ENCODE data around the gene CARD6.

The CARD6 gene

DNA sequence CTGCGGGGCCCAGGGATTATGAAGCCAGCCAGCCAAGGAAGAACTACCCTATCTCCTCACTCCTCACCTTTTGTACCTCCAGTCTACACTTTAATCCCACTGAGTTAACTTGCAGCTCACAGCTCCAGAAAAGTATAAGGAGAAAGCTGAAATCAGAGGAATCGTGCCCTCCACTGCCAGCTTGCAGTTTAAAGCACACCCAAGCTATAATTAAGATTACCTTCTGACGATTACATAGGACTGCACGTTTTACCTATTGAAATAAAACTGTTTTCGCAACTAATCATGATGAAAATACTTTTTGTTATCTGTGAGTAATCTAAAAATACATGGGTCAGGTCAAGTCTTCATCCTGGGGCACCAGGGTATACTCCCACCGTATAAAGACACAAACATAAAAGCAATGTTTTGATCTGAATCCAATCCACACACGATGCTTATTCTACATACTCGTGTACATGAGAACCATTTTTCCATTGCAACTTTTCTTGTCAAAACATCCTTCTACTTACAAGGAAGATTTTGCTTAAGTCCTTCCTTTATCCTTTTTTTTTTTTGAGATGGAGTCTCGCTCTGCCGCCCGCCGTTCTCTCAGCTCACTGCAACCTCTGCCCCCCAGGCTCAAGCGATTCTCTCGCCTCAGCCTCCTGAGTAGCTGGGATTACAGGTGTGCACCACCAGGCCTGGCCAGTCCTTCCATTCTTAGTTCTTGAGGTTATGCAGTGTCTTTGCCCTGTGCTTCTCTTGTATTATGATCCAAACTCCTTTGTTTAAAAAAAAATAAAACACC is 13.8 kb upstream of the CARD6 start:
- no peak for TF ChIP-seq EGR1 (IDR thresholded peaks at IDR 0.05)
- no peak for TF ChIP-seq TEAD4 (IDR thresholded peaks at IDR 0.05)
- TF ChIP-seq, protein P1, sequence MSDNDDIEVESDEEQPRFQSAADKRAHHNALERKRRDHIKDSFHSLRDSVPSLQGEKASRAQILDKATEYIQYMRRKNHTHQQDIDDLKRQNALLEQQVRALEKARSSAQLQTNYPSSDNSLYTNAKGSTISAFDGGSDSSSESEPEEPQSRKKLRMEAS (IDR thresholded peaks at IDR 0.05) = no peak
- no peak for TF ChIP-seq FOXM1 (IDR thresholded peaks at IDR 0.05; ENCODE audit: borderline replicate concordance, low read depth)
- TF ChIP-seq YY1 (IDR thresholded peaks at IDR 0.05; ENCODE audit: low read depth) = no peak
- TF ChIP-seq RAD21 (IDR thresholded peaks at IDR 0.05; ENCODE audit: low read depth) = no peak
- TF ChIP-seq, protein P2, sequence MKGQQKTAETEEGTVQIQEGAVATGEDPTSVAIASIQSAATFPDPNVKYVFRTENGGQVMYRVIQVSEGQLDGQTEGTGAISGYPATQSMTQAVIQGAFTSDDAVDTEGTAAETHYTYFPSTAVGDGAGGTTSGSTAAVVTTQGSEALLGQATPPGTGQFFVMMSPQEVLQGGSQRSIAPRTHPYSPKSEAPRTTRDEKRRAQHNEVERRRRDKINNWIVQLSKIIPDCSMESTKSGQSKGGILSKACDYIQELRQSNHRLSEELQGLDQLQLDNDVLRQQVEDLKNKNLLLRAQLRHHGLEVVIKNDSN (IDR thresholded peaks at IDR 0.05) = no peak

DNA sequence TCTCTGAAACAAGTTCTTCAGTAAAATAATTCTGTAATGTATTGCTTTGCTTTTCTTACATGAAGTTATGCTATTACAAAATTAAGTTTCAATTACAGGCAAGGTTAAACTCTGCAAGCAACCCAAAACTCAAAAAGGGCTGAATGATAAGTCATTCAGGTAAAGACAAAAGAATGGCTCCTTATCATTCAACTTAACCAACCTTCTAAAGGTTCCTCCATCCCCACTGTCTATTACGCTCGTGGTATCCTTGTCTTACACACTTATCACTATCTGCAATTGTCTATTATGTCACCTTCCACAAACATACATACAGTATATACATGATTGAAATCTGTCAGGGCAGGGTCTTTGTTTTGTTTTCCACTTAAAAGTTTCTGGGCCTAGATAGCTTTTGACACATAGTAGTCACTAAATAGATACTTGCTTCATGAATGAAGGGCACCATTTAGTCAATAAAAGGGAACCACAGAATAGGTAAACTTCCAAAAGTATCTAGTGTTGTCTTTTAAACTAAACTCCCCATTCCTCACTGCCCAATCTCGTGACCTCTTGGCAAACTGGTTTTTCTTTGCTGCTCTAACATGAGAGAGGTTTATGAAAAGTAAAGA is 13.0 kb upstream of the CARD6 start:
- TF ChIP-seq CEBPB (IDR thresholded peaks at IDR 0.05) (no peak), EGR1 (IDR thresholded peaks at IDR 0.05) (no peak), TEAD4 (IDR thresholded peaks at IDR 0.05) (no peak), TCF12 (IDR thresholded peaks at IDR 0.05; ENCODE audit: low read depth) (no peak), CREB1 (IDR thresholded peaks at IDR 0.05; ENCODE audit: low read depth) (no peak), ZBTB7A (IDR thresholded peaks at IDR 0.05; ENCODE audit: low read depth) (no peak), RAD21 (IDR thresholded peaks at IDR 0.05; ENCODE audit: low read depth) (no peak), NFIC (IDR thresholded peaks at IDR 0.05) (no peak), EP300 (IDR thresholded peaks at IDR 0.05; ENCODE audit: borderline replicate concordance) (no peak), YY1 (IDR thresholded peaks at IDR 0.05; ENCODE audit: low read depth) (no peak), TAF1 (IDR thresholded peaks at IDR 0.05; ENCODE audit: low read depth) (no peak), FOXM1 (IDR thresholded peaks at IDR 0.05; ENCODE audit: borderline replicate concordance, low read depth) (no peak)
- TF ChIP-seq, protein P2 (IDR thresholded peaks at IDR 0.05) = no peak
- TF ChIP-seq, protein P1 (IDR thresholded peaks at IDR 0.05) = no peak
- TF ChIP-seq, protein P3, sequence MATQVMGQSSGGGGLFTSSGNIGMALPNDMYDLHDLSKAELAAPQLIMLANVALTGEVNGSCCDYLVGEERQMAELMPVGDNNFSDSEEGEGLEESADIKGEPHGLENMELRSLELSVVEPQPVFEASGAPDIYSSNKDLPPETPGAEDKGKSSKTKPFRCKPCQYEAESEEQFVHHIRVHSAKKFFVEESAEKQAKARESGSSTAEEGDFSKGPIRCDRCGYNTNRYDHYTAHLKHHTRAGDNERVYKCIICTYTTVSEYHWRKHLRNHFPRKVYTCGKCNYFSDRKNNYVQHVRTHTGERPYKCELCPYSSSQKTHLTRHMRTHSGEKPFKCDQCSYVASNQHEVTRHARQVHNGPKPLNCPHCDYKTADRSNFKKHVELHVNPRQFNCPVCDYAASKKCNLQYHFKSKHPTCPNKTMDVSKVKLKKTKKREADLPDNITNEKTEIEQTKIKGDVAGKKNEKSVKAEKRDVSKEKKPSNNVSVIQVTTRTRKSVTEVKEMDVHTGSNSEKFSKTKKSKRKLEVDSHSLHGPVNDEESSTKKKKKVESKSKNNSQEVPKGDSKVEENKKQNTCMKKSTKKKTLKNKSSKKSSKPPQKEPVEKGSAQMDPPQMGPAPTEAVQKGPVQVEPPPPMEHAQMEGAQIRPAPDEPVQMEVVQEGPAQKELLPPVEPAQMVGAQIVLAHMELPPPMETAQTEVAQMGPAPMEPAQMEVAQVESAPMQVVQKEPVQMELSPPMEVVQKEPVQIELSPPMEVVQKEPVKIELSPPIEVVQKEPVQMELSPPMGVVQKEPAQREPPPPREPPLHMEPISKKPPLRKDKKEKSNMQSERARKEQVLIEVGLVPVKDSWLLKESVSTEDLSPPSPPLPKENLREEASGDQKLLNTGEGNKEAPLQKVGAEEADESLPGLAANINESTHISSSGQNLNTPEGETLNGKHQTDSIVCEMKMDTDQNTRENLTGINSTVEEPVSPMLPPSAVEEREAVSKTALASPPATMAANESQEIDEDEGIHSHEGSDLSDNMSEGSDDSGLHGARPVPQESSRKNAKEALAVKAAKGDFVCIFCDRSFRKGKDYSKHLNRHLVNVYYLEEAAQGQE (IDR thresholded peaks at IDR 0.05; ENCODE audit: low read depth) = no peak

DNA sequence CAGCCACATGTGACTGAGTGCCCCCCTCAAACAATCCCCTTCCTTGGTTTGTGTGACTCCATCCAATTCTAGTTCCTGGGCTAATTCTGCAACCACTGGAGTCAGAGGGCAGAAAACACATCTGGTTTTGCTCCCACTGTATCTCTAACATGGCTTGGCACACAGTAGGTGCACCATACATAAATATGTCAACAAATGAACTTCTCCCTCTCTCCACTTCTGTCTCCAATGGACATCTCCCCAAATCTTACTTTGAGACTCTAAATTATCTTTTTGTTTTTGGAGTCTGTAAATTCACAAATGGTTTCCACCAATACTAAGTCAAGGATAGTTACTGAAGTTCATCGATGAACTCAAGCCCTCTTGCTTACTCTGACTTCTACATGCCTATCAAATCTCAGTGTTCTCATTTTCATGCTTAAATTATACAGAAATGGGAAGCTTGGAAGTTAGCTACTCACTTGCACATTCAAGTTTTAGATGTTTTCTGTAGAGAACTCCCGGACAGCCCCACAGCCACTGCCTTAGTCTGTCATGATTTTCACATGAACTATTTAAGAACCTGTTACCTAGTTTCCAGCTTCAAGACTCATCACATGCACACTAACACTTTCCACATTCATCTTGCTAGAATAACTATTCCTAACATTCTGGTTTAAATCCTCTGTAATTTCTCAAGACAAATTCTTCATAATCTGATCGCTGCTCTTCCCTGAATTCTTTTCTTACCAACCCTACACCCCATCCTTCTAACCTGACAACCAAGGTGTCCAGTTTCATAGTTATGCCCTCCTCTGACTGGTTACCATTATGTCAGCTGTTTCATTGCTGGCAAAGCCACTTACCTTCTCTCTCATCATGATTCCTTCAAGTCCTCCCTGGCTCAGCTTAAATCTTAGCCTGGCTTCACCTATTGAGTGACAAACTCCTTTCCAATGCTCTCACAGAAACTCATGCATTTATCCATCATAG is 12.2 kb upstream of the CARD6 start:
- TF ChIP-seq, protein P1 (IDR thresholded peaks at IDR 0.05) = no peak

DNA sequence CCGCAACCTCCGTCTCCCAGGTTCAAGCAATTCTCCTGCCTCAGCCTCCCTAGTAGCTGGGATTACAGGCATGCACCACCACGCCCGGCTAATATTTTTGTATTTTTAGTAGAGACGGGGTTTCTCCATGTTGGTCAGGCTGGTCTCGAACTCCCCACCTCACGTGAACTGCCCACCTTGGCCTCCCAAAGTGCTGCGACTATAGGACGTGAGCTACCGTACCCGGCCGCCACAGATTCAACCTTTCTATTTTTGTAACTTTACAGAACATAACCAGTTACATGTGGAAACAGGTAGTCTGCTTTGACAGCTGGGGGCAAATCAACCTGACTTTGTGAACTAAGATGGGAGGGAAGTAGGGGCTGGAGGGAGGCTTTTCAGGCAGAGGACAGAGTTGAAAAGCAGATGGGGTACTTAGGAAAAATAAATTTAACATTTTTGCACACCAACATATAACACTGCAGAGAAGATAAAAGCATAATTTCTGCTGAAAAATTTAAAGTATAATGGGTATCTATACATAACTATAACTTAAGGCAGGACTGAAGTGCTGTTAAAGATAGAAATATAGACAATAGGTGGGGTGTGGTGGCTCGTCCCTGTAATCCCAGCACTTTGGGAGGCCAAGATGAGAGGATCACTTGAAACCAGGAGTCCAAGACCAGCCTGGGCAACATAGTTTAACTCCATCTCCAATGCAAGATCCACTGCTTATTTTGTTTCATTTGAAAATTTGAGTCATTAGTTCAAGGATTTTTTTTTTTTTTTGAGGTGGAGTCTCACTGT is 11.2 kb upstream of the CARD6 start:
- TF ChIP-seq TCF12 (IDR thresholded peaks at IDR 0.05; ENCODE audit: low read depth) (no peak), EP300 (IDR thresholded peaks at IDR 0.05; ENCODE audit: borderline replicate concordance) (no peak), ZBTB7A (IDR thresholded peaks at IDR 0.05; ENCODE audit: low read depth) (no peak), RAD21 (IDR thresholded peaks at IDR 0.05; ENCODE audit: low read depth) (no peak), EGR1 (IDR thresholded peaks at IDR 0.05) (no peak), TEAD4 (IDR thresholded peaks at IDR 0.05) (no peak), CEBPB (IDR thresholded peaks at IDR 0.05) (no peak), YY1 (IDR thresholded peaks at IDR 0.05; ENCODE audit: low read depth) (no peak), NFIC (IDR thresholded peaks at IDR 0.05) (no peak), FOXM1 (IDR thresholded peaks at IDR 0.05; ENCODE audit: borderline replicate concordance, low read depth) (no peak), CREB1 (IDR thresholded peaks at IDR 0.05; ENCODE audit: low read depth) (no peak), TAF1 (IDR thresholded peaks at IDR 0.05; ENCODE audit: low read depth) (no peak)
- TF ChIP-seq, protein P1 (IDR thresholded peaks at IDR 0.05) = no peak
- TF ChIP-seq, protein P3 (IDR thresholded peaks at IDR 0.05; ENCODE audit: low read depth) = no peak
- TF ChIP-seq, protein P2 (IDR thresholded peaks at IDR 0.05) = no peak
